Central memory CD4-positive, alpha-beta T cell (primary cell): ENCODE results near the gene COPG1.

ENCODE experiments used
- DNase-seq: peaks from one replicate; pipeline ENCODE4 v3.0.0; 2022

The COPG1 gene

GRCh38 chr3:129315998-129316247 lies 66.5 kb downstream of the COPG1 start:
- no peak for DNase-seq

- DNase-seq, result peak; percentile 82
Measured at GRCh38 chr3:129316248-129317013, 67.0 kb downstream of the COPG1 start.

- DNase-seq, result no peak
Measured at GRCh38 chr3:129317014-129317771, 67.8 kb downstream of the COPG1 start.

GRCh38 chr3:129317848-129318247 lies 68.4 kb downstream of the COPG1 start:
- no peak for DNase-seq

GRCh38 chr3:129318921-129319320 lies 69.5 kb downstream of the COPG1 start:
- DNase-seq, result no peak

GRCh38 chr3:129320261-129320660 lies 70.9 kb downstream of the COPG1 start:
- DNase-seq, result no peak

- no peak for DNase-seq
Measured at GRCh38 chr3:129320825-129321487, 71.5 kb downstream of the COPG1 start.

GRCh38 chr3:129321887-129322286 lies 72.5 kb downstream of the COPG1 start:
- DNase-seq, result no peak

GRCh38 chr3:129323651-129324294 lies 74.4 kb downstream of the COPG1 start:
- DNase-seq, result no peak

- no peak for DNase-seq
Measured at GRCh38 chr3:129324855-129325254, 75.4 kb downstream of the COPG1 start.

GRCh38 chr3:129325383-129325782 lies 76.0 kb downstream of the COPG1 start:
- DNase-seq, result no peak

- DNase-seq, result no peak
Measured at GRCh38 chr3:129326138-129326537, 76.7 kb downstream of the COPG1 start.

GRCh38 chr3:129326595-129326994 lies 77.2 kb downstream of the COPG1 start:
- no peak for DNase-seq
